H54 (cell line): ENCODE data around the gene GTF2F1.
"Not testable (repeated sequence)": the region's sequence is repeated elsewhere in the genome, so short reads cannot be mapped to it uniquely, and the experiment has no call there.

Experiments used
- DNase-seq: peaks from one replicate; pipeline ENCODE4 v3.0.0; 2011; ENCODE audit warnings: low spot score, mixed read lengths; ENCODE audit not compliant: insufficient read length
- FAIRE-seq: peaks from 3 replicates; lab custom pipeline; 2011; peaks lifted over from hg19 to GRCh38; lab: Jason Lieb, UNC
- POLR2A ChIP-seq: IDR thresholded peaks from 2 replicates; pipeline ENCODE4 v1.6.1; 2011; ENCODE audit warnings: low read depth, mild to moderate bottlenecking, low read length

Gene GTF2F1

GRCh38 chr19:6413721-6414643, 21.0 kb upstream of the GTF2F1 start:
- DNase-seq, result no peak
- no peak for TF ChIP-seq POLR2A
- FAIRE-seq, result no peak

- DNase-seq (no peak), FAIRE-seq (no peak)
- no peak for TF ChIP-seq POLR2A
Observed at GRCh38 chr19:6413291-6413690, 20.3 kb upstream of the GTF2F1 start.

GRCh38 chr19:6412447-6413091, 19.6 kb upstream of the GTF2F1 start:
- TF ChIP-seq POLR2A, result no peak
- DNase-seq (peak; percentile 56), FAIRE-seq (no peak)

- FAIRE-seq (no peak), DNase-seq (no peak)
- TF ChIP-seq POLR2A, result no peak
Observed at GRCh38 chr19:6412061-6412446, 19.1 kb upstream of the GTF2F1 start.

DNA sequence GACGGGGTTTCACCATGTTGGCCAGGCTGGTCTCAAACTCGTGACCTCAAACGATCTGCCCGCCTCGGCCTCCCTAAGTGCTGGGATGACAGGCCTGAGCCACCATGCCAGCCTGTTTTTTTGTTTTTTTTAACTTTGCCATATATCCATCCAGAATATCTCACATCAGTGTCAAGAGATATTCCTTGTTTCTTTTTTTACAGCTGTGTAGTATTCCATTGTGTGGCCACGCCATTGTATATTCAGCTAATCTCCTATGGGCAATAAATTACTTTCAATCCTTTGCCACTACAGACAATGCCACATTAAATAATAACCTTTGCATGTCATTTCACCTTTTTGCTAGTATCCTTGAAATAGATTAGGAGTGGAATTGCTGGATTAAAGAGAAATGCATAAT, 16.4 kb upstream of the GTF2F1 start:
- FAIRE-seq, result no peak
- TF ChIP-seq POLR2A, result no peak

GRCh38 chr19:6406401-6406800, 13.4 kb upstream of the GTF2F1 start:
- DNase-seq (no peak), FAIRE-seq (no peak)
- TF ChIP-seq POLR2A, result no peak

More for the DNA sequence above, 16.4 kb upstream of the GTF2F1 start:
- DNase-seq, result no peak

DNA sequence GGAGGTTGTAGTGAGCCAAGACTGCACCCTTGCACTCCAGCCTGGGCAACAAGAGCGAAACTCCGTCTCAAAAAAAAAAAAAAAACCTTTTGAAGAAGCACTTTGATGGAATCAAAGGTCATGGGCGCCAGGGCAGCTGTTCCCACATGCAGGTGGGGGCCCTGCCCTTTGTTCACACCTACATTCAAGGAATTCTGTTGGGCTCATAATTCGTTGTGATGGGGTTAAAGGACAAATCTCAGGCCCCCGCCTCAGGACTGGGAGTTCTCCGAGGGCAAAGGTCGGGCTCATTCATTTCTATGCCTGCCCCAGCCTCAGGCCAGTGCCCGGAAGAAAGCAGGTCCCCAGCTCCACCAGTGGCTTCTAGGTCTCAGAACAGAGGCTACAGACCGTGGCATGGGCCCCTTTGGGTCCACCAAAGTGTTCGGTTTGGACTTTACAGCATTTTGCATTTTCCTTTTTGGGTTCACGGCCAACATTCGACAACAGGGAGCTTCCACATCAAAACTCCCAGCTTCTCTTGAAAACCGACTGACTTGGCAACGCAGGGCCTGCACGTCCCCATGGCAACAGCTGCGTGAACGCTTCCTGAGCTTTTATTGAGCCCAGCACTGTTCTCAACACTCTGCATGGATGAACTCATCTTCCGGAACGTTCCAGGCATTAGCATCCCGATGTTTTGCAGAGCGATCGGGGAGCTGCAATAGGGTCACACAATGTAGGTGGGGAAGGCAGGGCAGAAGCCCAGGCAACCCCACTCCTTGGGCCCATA, 10.1 kb upstream of the GTF2F1 start:
- no peak for TF ChIP-seq POLR2A
- no peak for FAIRE-seq
- no peak for DNase-seq

DNA sequence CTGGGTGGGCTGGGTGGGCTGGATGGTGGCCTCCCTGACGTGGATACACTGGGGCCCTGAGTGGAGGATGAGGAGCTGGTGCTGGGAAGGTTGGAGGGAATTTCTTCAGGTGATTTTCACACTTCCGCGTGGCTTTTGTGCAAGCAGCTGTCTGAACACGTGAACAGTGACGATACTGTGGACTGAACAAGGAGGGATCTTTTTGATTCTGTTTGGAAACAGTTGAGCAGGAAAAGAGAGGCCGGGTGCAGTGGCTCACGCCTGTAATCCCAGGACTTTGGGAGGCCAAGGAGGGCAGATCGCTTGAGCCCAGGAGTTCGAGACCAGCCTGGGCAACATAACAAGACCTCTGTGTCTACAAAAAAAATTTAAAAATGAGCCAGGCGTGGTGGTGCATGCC, 9.1 kb upstream of the GTF2F1 start:
- DNase-seq (no peak), FAIRE-seq (no peak)
- TF ChIP-seq POLR2A, result no peak

DNA sequence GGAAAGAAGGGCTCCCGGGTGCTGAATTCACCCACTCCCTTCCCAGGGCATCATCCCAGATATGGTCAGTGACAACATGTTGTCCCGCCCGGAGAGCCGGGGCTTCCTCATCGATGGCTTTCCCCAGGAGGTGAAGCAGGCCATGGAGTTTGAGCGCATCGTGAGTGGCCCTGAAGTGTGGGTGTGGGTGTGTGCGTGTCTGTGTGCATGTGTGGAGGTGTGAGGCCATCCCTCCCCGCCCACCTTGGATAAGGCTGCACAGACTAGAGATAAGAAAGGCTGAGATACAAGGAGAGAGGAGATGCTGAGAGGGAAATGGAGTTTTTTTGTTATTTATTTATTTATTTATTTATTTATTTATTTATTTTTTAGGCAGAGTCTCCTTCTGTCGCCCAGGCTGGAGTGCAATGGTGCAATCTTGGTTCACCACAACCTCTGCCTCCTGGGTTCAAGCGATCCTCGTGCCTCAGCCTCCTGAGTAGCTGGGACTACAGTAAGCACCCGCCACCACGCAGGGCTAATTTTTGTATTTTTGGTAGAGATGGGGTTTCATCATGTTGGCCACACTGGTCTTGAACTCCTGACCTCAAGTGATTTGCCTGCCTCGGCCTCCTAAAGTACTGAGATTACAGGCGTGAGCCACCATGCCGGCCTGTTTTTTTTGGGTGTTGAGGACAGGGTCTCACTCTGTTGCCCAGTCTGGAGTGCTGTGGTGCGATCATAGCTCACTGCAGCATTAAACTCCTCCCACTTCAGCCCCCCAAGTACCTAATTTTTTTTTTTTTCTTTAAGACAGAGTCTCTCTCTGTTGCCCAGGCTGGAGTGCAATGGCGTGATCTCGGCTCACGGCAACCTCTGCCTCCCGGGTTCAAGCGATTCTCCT, 7.3 kb upstream of the GTF2F1 start:
- FAIRE-seq, DNase-seq: not testable (repeated sequence)

DNA sequence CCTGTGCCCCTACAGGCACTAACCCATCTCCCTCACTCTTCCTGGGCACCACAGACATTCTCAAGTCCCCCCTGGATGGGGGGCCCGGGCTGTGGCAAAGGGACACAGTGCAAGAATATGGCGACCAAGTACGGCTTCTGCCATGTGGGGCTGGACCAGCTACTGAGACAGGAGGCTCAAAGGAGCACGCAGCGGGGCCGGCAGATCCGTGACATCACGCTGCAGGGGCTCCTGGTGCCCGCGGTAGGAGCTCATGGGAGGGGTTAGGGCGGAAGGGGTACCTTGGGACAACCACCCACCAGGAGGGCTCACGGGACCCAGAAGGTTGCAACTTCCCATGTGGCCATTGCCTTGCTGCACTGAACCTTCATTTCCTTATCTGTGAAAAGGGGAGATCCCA, 3.3 kb upstream of the GTF2F1 start:
- TF ChIP-seq POLR2A, result no peak
- FAIRE-seq (no peak), DNase-seq (no peak)

DNA sequence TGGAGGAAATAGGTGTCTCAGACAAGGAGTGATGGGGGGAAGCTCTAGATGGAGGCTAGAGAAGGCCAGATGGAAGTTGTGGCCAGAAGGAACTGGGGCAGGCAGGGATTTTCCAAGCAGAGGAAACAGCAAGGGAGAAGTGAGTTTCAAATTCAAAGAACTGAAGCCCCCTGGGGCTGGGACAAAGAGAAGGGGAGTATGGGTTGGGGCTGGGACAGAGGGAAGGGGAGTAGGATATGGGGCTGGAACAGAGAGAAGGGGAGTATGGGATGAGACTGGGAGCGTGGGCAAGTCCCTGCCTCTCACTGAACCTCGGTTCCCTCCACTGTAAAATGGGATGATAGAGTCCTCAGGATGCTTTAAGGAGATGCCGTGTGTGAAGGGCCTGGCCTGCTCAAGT, 1.9 kb upstream of the GTF2F1 start:
- no peak for TF ChIP-seq POLR2A
- no peak for FAIRE-seq

GRCh38 chr19:6393983-6394412, 1.0 kb upstream of the GTF2F1 start:
- TF ChIP-seq POLR2A, result no peak
- DNase-seq, result no peak
- no peak for FAIRE-seq

More for the DNA sequence above, 1.9 kb upstream of the GTF2F1 start:
- no peak for DNase-seq

DNA sequence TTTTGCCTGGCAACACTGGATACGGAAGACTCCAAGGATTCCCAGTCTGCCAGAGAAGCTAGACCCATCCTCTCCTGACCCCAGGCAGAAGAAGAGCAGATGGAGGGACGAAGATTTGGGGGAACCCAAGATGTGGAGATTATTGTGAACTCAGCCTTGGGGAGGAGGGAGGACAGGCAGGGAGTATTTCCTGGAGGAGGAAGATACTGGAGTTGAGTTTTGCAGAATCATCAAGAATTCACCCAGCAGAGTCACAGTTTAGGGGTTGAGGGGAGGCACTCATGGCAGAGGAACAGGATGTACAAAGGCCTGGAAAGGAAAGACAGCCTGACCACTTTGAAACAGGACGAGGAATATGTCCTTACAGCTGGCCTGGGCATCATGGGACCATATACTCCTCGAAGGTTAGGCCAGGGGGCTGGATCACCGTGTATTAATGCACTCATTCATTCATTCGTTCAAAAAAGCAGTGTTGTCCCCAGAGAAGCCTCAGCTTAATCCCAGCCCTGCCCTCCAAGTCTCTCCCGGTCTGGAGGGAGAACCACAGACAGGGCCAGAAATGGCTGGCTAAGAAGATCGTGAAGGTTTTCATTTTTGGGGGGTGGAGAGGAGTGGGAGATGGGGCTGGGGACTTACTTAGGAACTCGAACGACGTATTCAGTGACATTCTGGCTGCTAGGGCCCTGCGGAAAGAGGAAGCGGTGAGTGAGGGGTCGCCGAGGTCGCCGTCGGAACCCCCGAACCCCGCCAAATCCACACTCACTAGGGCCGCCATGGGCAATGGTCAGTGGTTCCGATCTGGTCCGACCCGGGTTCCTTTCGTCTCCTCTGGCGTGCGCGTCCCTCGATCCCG, 517 bp downstream of the GTF2F1 start:
- no peak for TF ChIP-seq POLR2A
- DNase-seq (no peak), FAIRE-seq (no peak)
